OCI-LY3 (cell line): ENCODE results near the gene FAAP100.

Experiments used
- EZH2phosphoT487 ChIP-seq: fragments of 200-600 bp; shearing (Covaris generic); IDR thresholded peaks from 2 replicates; pipeline ENCODE4 v1.6.1; 2018; ENCODE audit warnings: antibody characterized with exemption, mixed run types, low read depth
- TF ChIP-seq, protein P1 (sequence below): fragments of 200-600, 300-600 bp; sonication (generic); IDR thresholded peaks from 2 replicates; pipeline ENCODE4 v1.5.1; 2014; ENCODE audit warnings: antibody characterized with exemption, low read length, low read depth

DNA sequence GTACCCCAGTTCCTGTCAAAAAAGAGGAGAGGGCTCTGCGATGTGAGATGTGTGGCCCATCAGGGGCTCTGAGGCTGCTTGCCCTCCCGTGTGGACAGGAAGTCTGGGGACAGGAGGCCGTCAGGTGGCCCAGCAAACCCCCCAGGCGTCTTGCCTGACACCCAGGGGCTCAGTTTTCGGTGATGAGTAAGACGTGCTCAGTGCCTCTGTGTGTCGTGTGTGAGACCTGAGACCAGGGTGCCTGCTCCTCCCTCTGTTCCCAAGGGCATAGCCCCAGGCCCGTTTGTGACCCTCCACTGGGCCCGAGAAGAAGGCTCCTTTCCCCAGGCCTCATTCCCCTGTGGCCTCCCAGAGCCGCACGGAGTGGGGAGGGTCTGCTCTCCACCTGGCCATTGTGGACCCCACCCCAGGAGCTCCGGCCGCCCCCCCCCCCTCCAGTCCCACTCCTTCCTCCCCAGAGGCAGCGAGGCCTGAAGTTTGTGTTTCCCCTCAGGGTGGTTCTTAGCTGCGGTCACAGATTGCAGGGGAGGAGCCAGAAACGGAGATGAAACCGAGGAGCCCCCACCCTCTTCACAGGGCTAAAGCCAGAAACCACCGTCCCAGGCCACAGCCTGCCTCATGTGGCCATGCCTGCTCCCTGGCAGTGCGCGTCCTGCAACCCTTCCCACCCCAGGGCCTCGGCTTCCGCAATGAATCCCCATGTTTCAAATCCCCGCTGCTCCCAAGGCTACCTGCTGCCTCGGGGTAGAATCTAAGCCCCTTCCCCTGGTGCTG lies 34.6 kb downstream of the FAAP100 start:
- TF ChIP-seq, protein P1, sequence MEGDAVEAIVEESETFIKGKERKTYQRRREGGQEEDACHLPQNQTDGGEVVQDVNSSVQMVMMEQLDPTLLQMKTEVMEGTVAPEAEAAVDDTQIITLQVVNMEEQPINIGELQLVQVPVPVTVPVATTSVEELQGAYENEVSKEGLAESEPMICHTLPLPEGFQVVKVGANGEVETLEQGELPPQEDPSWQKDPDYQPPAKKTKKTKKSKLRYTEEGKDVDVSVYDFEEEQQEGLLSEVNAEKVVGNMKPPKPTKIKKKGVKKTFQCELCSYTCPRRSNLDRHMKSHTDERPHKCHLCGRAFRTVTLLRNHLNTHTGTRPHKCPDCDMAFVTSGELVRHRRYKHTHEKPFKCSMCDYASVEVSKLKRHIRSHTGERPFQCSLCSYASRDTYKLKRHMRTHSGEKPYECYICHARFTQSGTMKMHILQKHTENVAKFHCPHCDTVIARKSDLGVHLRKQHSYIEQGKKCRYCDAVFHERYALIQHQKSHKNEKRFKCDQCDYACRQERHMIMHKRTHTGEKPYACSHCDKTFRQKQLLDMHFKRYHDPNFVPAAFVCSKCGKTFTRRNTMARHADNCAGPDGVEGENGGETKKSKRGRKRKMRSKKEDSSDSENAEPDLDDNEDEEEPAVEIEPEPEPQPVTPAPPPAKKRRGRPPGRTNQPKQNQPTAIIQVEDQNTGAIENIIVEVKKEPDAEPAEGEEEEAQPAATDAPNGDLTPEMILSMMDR = no peak
- TF ChIP-seq EZH2phosphoT487 = no peak
